Stimulated activated CD8-positive, alpha-beta memory T cell treated with anti-CD3 and anti-CD28 coated beads, Interleukin-12 subunit alpha, Interleukin-12 subunit beta, amount 100 ng/mL, for 24 hours (primary cell): ENCODE measurements around the gene SARNP.
"Not testable (repeated sequence)": the region's sequence is repeated elsewhere in the genome, so short reads cannot be mapped to it uniquely, and the experiment has no call there.

ENCODE experiments used
- DNase-seq: peaks from one replicate; pipeline ENCODE4 v3.0.0-alpha.2; 2020; ENCODE audit errors: extremely low read depth

SARNP gene

GRCh38 chr12:55817345-55818139 is at the start of gene SARNP, which contains the start of gene ORMDL2:
Gene SARNP (minus strand): TSS chr12:55817724. CDS start chr12:55817701, 23 bp downstream.
Gene ORMDL2 (plus strand): TSS chr12:55818041. CDS start chr12:55819000, 959 bp downstream.
- DNase-seq: peak; percentile 89

DNA sequence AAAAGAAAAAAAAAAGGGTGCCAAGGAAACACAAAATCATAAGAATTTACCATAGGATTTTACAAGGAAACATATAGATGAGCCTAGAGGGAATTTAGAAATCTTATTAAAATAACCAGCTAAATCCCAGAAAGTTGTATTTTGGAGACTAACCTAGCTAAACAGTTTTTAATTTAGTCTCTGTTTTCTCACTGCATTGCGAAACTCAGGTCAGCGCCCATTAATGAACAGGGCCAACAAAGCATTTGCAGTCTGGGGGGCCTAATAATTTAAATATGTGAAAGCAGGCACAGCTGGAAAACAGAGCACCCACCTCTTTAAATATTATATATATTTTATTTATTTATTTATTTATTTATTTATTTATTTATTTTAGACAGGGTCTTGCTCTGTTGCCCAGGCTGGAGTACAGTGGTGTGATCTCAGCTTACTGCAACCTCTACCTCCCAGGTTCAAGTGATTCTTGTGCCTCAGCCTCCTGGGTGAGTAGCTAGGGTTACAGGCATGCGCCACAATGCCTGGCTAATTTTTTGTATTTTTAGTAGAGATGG is 49.0 kb upstream of the SARNP start:
- not testable (repeated sequence) for DNase-seq

GRCh38 chr12:55865327-55865726 is 47.8 kb upstream of the SARNP start:
- no peak for DNase-seq

DNA sequence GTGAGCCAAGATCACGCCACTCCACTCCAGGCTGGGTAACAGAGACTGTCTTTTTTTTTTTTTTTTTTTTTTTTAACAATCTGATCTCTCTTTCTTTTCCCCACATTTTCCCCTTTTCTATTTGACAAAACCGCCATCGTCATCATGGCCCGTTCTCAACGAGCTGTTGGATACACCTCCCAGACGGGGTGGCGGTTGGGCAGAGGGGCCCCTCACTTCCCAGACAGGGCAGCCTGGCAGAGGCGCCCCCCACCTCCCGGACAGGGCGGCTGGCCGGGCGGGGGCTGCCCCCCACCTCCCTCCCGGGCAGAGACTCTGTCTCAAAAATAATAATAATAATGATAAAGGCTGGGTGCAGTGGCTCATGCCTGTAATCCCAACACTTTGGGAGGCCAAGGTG is 45.4 kb upstream of the SARNP start:
- DNase-seq: not testable (repeated sequence)

GRCh38 chr12:55862286-55862685 is 44.8 kb upstream of the SARNP start:
- DNase-seq: no peak

- no peak for DNase-seq
Observed at GRCh38 chr12:55861871-55862270, 44.3 kb upstream of the SARNP start.

GRCh38 chr12:55861396-55861795 is 43.9 kb upstream of the SARNP start:
- DNase-seq: no peak

- no peak for DNase-seq
Observed at GRCh38 chr12:55852740-55853139, 35.2 kb upstream of the SARNP start.

DNA sequence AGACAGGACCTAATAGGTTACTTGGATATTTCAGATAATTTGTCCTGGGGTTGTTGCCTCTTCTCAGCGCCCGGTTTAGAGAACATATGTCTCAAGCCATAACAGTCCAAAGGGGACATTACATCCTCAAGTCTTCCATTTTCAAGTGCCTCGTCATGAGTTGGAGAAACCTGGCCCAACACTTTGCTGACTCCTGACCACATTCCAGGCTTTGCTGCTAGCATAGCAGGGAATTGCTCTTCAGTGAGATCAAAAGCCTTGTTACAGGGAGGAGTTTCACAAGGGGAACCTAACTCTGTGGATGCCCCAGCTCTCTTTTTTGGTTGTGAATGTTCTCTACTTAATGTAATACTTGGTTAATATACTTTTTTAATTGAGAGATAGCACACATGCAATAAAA is 33.4 kb upstream of the SARNP start:
- DNase-seq: no peak

GRCh38 chr12:55850401-55850800 is 32.9 kb upstream of the SARNP start:
- DNase-seq: no peak

- DNase-seq: no peak
Observed at GRCh38 chr12:55849616-55850343, 32.3 kb upstream of the SARNP start.

- no peak for DNase-seq
Observed at GRCh38 chr12:55847603-55848291, 30.2 kb upstream of the SARNP start.

DNA sequence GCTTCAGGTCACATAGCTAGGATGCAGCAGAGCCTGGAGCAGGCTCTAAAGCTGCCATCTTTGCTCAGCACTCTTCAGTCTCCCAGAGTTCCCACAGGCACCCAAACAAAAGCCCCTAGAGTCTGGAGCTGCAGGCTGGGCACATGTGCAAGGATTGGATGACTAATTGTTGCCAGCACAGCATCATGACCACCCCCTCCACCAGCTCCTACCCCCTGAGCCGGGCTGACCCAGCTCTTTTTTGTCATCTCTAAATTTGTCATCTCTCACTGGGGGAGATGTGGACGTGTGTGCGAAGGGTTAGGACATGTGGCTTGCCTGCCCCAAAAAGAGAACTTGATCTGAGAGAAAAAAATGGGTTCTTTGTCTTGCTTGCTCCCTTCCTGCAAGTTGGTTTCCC is 29.5 kb upstream of the SARNP start:
- no peak for DNase-seq

GRCh38 chr12:55845785-55846496 is 28.4 kb upstream of the SARNP start:
- DNase-seq: no peak

DNA sequence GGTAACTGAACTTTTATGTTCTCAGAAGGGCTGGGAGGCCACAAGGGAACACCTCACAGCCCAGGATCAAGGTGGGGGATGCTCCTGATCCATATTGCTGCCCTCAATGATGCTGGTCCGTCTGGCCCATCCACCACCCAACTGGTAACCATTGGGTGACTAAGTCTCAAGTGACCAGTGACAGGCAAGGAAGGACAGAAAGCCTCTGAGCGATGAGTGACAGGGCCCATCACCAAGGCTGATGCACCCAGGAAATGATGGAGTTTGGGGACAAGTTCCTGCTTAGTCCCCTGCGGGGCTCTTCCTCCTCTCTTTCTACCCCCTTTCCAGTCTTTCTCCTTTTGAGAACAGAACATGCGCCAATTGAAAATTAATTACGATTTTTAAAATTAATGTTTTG is 27.8 kb upstream of the SARNP start:
- no peak for DNase-seq

DNA sequence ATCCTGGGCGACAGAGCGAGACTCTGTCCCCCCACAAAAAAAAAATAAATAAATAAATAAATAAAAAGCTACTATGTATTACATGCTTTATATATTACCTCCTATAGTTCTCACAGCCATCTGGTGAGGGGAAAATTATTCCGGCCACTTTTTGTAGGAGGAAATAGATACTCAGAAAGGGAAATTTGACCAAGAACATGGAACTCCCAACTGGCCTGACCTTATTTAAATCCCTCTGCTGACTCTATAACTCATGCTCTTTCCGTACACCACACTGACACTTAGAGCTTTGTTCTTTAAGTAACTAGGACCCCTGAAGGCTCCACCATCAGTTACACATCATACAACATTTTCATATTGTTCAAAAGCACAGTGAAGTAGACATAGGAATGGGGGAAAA is 27.4 kb upstream of the SARNP start:
- DNase-seq: no peak

GRCh38 chr12:55843431-55843830 is 25.9 kb upstream of the SARNP start:
- DNase-seq: no peak

DNA sequence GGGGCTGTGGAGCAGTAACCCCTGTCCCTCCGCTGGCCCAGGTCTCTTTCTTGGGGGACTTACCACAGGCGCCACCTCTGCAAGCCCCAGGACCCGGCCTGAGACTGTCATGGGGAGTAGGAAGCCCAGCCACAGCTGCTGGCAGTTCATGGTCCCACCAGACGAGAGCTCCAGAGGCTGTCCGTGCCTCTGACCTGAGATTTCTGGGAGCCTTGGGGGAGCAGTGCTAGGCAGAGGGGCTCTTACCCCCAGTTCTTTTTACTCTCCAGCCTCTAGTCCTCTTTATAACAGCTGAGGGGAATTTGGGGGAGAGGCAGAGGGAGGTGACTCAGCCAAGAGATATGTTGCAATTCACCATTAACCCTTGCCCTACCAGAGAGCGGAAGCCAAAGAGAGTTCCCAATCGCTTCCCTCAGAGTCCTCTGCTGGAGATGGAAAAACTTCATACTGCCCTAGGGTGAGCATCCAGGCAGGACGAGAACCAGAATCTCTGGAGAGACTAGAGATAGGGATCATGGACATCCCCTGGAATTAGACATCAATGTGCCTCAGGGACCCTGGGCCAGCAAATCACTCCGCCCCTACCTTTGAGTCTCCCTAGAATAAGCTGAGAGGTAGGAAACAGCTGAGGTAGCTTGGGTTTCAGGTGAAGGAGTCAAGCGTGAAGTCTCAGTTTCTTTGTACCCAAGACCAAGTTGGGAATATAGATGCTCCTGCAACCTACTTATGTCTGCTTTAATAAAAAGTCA is 25.3 kb upstream of the SARNP start, which contains the start of gene MMP19:
Gene MMP19, minus strand, starts transcription at position 256 of the 749 bp plus-strand sequence. Its CDS starts 106 bp downstream, at position 150.
- no peak for DNase-seq

DNA sequence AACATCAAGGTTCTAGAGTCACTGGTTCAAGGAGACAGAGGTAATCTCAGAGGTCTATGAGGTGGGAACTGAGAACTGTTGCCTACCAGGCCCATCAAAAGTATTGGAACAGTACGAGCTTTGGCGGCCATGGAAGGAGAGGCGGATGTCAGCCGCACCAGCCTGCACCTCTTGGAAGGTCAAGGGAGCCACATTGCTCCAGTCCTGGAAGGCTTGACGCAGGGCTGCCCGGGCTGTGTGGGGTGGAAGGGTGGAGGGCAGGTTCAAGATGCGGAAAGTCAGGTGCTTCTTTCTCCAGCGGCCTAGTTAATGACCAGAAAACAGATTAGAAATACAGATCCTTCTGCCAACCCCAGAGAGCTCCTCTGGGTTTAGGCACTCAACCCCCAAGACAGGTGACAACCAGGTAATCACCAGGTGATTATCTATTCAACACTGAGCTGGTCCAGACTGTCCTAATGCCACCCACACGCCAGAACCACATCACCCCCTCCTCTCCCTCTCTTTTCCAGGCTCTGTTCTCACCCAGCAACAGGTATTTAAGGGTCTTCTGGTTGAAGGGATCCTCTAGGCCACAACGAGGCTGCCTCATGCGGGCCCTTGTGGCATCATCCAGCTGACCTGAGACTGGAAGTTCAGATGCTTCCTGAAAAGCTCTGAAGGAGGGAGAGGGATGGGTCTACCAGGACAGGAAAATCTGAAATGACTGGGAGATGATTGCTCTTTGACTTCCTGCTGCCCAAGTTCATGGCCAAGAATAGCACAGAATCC is 23.2 kb upstream of the SARNP start:
- DNase-seq: no peak
